SK-N-MC (cell line): ENCODE data around the gene CPAMD8.

ENCODE experiments used
- EZH2 ChIP-seq: fragments of 200-600 bp; sonication (generic); IDR thresholded peaks from one replicate; pipeline ENCODE4 v1.6.1; 2017; ENCODE audit warnings: antibody characterized with exemption
- FOXP2 ChIP-seq: optimal IDR thresholded peaks from 2 replicates; pipeline ENCODE3; 2011; ENCODE audit warnings: mild to moderate bottlenecking, moderate library complexity; ENCODE audit not compliant: insufficient read depth; ENCODE audit errors: extremely low read length, control extremely low read depth
- POLR2AphosphoS5 ChIP-seq: IDR thresholded peaks from 2 replicates; pipeline ENCODE4 v1.6.1; 2012; ENCODE audit warnings: mild to moderate bottlenecking, low read depth, low read length, borderline replicate concordance

DNA sequence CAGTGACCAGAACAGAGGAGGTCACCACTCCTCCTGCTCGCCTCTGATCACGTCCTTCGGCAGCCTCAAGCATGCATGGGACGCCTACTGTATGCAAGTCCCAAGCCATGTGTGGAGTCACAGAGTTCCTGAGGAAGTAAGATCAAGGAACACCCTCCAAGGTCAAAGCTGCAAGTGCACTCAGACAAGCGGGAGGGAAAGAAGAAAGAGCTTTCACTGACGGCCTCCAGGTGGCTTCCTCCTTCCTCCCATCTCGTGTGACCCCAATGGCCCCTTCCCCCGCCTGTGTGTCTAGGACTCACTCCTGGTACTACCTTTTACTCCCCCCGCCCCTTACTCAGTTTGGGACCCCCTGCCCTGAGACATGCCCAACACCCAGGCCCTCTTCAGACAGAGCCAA is 42.6 kb upstream of the CPAMD8 start:
- TF ChIP-seq EZH2 (no peak), FOXP2 (no peak), POLR2AphosphoS5 (no peak)
